ENCODE measurements around the gene PNLIP.

PNLIP gene

DNA sequence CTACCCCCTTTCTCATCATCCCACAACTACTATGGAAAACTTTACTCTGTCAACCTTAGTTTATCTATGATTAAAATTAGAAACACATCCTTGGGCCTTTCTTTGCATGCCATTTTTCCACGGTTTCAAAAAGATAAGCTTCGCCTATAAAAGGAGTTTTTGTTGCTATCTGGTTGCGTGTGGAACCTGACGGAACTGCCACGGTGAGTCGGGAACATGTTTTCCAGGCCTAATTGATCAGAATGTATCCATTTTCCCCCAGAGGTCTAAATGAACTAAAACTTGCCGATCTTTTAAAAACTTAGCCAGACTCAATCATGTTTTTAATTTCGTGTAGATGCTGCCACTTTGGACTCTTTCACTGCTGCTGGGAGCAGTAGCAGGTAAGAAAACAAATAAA lies at the start of gene PNLIP:
Gene PNLIP, plus strand, starts transcription at position 176 of the 400 bp plus-strand sequence. Its CDS starts 162 bp downstream, at position 338.
- Histone ChIP-seq H3K4me1 (ENCODE audit: control insufficient read depth, insufficient read depth, low read length) (no peaks in the 10 kb centered on the region), H3K9ac (ENCODE audit: low read length) (no peak within 1 kb of the TSS), H3K4me3 (ENCODE audit: low read length) (no peak within 1 kb of the TSS), H3K9me3 (ENCODE audit: control insufficient read depth, low read length) (no peaks in the 10 kb centered on the region), H3K36me3 (ENCODE audit: control insufficient read depth, insufficient read depth, low read length, severe bottlenecking) (no peaks in the 10 kb centered on the region), H3K27me3 (replicated peaks; ENCODE audit: control insufficient read depth, insufficient read depth, low read length) (no peaks in the 10 kb centered on the region)
- DNase-seq (ENCODE audit: low read depth), result no peak

DNA sequence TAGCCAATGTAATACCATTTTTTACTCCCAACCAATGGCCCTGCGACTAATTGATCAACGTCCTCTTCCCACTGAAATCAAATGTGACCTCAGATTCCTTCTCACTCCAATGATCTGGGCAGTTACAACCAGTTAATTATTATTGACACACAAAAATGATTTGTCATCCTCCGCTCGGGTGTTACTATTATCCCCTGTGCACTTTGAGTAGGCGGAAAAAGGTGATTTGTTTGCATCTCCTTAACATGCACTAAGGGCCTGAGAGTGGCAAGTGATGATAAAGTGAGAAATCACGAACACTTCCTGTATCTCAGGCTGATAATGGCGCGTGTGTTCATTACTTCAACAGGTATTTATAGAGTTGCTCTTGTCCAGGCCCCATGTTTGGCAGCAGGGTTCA lies 40.9 kb upstream of the PNLIP start:
- Histone ChIP-seq H3K4me1 (ENCODE audit: control insufficient read depth, insufficient read depth, low read length) (no peaks in the 10 kb centered on the region), H3K36me3 (ENCODE audit: control insufficient read depth, insufficient read depth, low read length, severe bottlenecking) (no peaks in the 10 kb centered on the region), H3K4me3 (ENCODE audit: low read length) (no peak overlapping the region), H3K9me3 (ENCODE audit: control insufficient read depth, low read length) (no peaks in the 10 kb centered on the region), H3K27me3 (replicated peaks; ENCODE audit: control insufficient read depth, insufficient read depth, low read length) (no peaks in the 10 kb centered on the region), H3K9ac (ENCODE audit: low read length) (no peak overlapping the region)
- no peak for DNase-seq (ENCODE audit: low read depth)

DNA sequence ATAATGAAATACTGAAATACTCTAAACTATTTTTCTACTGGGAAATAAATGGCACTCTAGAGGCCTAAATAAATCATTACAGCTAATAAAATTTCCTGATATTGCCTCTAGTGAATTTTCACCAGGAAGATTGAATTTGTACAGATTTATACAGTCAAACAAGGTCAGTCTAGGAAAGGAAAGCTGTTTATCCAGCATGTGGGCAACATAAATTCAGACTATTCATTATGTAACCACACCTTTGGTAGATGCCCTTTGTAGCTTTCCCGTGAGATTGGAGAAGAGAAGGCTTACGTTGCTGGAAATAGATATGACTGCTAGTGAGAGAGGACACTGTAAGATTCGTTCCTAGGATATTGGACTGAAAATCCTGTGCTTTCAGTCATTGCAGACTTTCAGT lies 35.2 kb upstream of the PNLIP start:
- no peak overlapping the region for H3K9ac ChIP-seq (ENCODE audit: low read length)
- H3K4me3 ChIP-seq (ENCODE audit: low read length), result no peak overlapping the region
- DNase-seq (ENCODE audit: low read depth), result no peak
- H3K27me3 ChIP-seq (replicated peaks; ENCODE audit: control insufficient read depth, insufficient read depth, low read length), result no peaks in the 10 kb centered on the region
- H3K36me3 ChIP-seq (ENCODE audit: control insufficient read depth, insufficient read depth, low read length, severe bottlenecking), result no peaks in the 10 kb centered on the region
- H3K9me3 ChIP-seq (ENCODE audit: control insufficient read depth, low read length), result no peaks in the 10 kb centered on the region
- no peaks in the 10 kb centered on the region for H3K4me1 ChIP-seq (ENCODE audit: control insufficient read depth, insufficient read depth, low read length)

DNA sequence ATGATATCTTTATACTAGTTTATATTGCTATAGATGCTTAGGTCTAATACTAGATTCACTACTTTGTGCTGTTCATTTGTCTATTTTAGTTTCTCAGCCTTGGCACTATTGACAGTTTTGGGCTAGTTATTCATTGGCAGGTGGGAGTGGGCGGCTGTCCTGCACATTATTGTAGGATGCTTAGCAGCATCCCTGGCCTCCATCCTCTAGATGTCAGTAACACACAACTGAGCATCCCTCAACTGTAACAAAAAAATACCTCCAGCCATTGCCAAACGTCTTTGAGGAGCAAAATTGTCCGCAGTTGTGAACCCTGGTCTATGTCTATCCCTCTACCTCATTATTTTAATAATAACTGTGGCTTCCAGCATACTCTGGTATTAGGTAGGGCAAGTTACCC lies 34.4 kb upstream of the PNLIP start:
- Histone ChIP-seq H3K4me1 (ENCODE audit: control insufficient read depth, insufficient read depth, low read length) (no peaks in the 10 kb centered on the region), H3K27me3 (replicated peaks; ENCODE audit: control insufficient read depth, insufficient read depth, low read length) (no peaks in the 10 kb centered on the region), H3K9me3 (ENCODE audit: control insufficient read depth, low read length) (no peaks in the 10 kb centered on the region), H3K4me3 (ENCODE audit: low read length) (no peak overlapping the region), H3K36me3 (ENCODE audit: control insufficient read depth, insufficient read depth, low read length, severe bottlenecking) (no peaks in the 10 kb centered on the region), H3K9ac (ENCODE audit: low read length) (no peak overlapping the region)
- no peak for DNase-seq (ENCODE audit: low read depth)

DNA sequence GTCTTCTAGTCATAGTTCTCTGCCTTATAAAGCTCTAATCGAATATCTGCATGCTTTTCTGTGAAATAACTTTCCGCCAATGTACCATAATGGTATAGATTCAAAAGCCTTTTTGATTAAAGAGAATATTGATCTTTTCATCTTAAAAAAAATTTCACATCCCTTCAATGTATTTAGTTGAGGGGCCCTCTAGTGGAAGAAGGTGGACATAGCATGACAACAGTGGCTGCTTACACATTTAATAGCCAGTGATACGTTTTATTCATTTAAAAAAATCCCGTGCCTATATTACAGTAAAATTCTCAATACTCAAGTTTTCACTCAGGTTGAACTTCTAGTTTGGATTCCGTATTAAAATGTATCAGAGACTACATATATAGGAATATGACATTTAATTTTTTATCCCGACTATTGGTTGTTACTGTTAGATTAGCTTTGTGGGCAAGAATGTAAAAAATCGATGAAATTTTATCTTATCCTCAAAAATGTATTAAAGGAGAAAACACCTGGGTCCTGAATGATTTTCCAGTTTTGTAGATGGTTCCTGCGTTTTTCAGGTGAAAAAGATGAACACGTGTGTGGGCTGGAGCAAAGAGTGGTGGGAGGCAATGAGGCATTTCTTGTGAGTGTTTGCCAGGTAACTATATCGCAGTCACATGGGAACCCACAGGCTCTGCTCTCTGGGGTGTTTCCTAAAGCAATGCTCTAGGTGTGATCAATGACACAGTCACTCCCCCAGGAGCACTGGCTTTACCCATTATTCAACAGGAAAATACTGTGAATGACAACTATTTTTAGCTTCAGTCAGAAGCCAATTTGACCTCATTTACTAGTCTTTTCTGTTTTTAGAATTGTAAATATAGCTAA lies 24.1 kb upstream of the PNLIP start:
- H3K4me3 ChIP-seq (ENCODE audit: low read length), result no peak overlapping the region
- no peaks in the 10 kb centered on the region for H3K36me3 ChIP-seq (ENCODE audit: control insufficient read depth, insufficient read depth, low read length, severe bottlenecking)
- H3K27me3 ChIP-seq (replicated peaks; ENCODE audit: control insufficient read depth, insufficient read depth, low read length), result peaks cover 17% of the 10 kb centered on the region
- peak; percentile 72 for DNase-seq (ENCODE audit: low read depth)
- no peak overlapping the region for H3K9ac ChIP-seq (ENCODE audit: low read length)
- H3K9me3 ChIP-seq (ENCODE audit: control insufficient read depth, low read length), result no peaks in the 10 kb centered on the region
- H3K4me1 ChIP-seq (ENCODE audit: control insufficient read depth, insufficient read depth, low read length), result no peaks in the 10 kb centered on the region

DNA sequence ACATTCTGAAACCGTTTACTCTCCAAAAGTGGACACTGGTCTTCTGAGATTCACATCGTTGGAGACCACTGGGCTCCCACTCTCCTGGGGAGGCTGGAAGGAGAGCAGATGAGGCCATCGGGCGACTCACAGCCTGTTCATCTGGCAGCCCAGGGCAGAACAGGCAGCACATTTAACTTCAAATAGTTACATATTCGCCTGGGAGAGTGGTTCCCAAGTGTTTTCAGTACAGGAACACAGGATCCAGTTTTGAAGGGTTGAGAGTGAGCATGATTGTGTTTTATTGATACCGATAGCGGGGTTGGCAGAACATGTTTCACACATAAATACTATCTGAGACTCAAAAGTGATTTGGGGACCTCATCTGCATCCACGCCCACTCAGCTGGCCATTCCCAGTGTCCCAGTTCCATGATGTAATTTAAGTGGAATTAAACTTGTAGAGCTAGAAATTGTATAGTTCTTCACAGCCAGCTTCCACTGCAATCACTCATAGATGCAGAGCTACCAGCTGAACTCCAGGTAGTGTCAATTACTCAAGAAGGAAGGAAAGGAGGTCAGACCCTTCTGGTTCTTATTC lies 22.8 kb upstream of the PNLIP start:
- Histone ChIP-seq H3K4me3 (ENCODE audit: low read length) (no peak overlapping the region), H3K9ac (ENCODE audit: low read length) (no peak overlapping the region), H3K4me1 (ENCODE audit: control insufficient read depth, insufficient read depth, low read length) (no peaks in the 10 kb centered on the region), H3K9me3 (ENCODE audit: control insufficient read depth, low read length) (no peaks in the 10 kb centered on the region), H3K27me3 (replicated peaks; ENCODE audit: control insufficient read depth, insufficient read depth, low read length) (peaks cover 17% of the 10 kb centered on the region), H3K36me3 (ENCODE audit: control insufficient read depth, insufficient read depth, low read length, severe bottlenecking) (no peaks in the 10 kb centered on the region)
- DNase-seq (ENCODE audit: low read depth), result no peak

DNA sequence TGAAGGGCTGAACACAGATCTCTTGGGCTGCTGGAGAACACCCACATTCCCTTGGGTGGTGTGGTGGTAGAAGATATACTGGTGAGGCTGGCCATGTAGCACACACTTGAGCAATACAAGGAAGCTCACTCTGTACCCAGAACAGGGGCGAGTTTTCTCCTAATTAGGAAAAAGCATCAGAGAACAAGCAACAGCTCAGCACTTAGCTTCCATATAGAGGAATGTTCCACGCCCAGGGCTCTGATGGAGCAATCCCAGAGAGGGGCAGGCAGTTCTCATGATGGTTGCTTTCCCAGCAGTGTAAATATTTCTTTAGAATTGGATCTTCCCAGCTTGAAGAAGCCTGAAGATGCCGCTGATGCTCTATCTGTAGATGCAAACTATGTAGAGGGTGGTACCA lies 21.0 kb upstream of the PNLIP start:
- Histone ChIP-seq H3K36me3 (ENCODE audit: control insufficient read depth, insufficient read depth, low read length, severe bottlenecking) (no peaks in the 10 kb centered on the region), H3K9me3 (ENCODE audit: control insufficient read depth, low read length) (no peaks in the 10 kb centered on the region), H3K4me1 (ENCODE audit: control insufficient read depth, insufficient read depth, low read length) (no peaks in the 10 kb centered on the region), H3K27me3 (replicated peaks; ENCODE audit: control insufficient read depth, insufficient read depth, low read length) (peaks cover 13% of the 10 kb centered on the region), H3K4me3 (ENCODE audit: low read length) (no peak overlapping the region), H3K9ac (ENCODE audit: low read length) (no peak overlapping the region)
- DNase-seq (ENCODE audit: low read depth), result no peak

DNA sequence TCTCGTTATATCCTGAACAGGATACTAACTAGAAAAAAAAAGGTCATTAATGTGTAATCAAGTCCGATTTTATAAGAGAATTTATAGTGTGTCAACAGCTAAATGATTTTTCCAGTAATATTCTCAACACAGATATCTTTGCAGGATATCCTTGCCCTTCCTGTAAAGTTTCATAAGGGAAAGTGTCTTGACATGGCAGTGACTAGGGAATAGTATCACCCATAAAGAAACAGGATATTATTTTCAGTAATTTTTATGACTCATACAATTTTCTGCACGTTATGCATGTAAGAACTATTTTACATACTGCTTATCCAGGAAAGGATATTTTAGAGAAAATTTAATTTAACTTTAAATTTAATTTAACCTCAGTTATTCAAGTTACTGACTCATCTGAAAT lies 19.5 kb upstream of the PNLIP start:
- H3K9ac ChIP-seq (ENCODE audit: low read length), result no peak overlapping the region
- no peaks in the 10 kb centered on the region for H3K4me1 ChIP-seq (ENCODE audit: control insufficient read depth, insufficient read depth, low read length)
- peaks cover 13% of the 10 kb centered on the region for H3K27me3 ChIP-seq (replicated peaks; ENCODE audit: control insufficient read depth, insufficient read depth, low read length)
- H3K4me3 ChIP-seq (ENCODE audit: low read length), result no peak overlapping the region
- H3K9me3 ChIP-seq (ENCODE audit: control insufficient read depth, low read length), result peaks cover 3% of the 10 kb centered on the region
- H3K36me3 ChIP-seq (ENCODE audit: control insufficient read depth, insufficient read depth, low read length, severe bottlenecking), result no peaks in the 10 kb centered on the region
- DNase-seq (ENCODE audit: low read depth), result no peak

DNA sequence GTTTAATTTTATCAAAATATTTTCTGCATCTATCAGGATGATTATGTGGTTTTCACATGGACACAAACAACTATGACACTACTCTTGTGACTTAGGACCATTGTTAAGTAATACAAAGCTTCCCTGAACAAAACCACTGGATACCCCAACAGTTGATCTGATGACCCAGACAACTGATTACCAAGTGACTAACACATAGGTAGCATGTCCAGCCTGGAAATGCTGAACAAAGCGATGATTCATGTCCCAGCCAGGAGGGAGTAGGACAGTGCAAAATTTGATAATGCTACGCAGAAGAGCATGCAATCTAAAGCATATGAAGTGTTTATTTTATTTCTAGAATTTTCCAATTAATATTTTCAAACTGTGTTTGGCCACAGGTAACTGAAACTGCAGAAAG lies 8.9 kb upstream of the PNLIP start:
- DNase-seq (ENCODE audit: low read depth), result no peak
- Histone ChIP-seq H3K4me3 (ENCODE audit: low read length) (no peak overlapping the region), H3K36me3 (ENCODE audit: control insufficient read depth, insufficient read depth, low read length, severe bottlenecking) (no peaks in the 10 kb centered on the region), H3K9me3 (ENCODE audit: control insufficient read depth, low read length) (peaks cover 17% of the 10 kb centered on the region), H3K27me3 (replicated peaks; ENCODE audit: control insufficient read depth, insufficient read depth, low read length) (peaks cover 3% of the 10 kb centered on the region), H3K9ac (ENCODE audit: low read length) (no peak overlapping the region), H3K4me1 (ENCODE audit: control insufficient read depth, insufficient read depth, low read length) (no peaks in the 10 kb centered on the region)

DNA sequence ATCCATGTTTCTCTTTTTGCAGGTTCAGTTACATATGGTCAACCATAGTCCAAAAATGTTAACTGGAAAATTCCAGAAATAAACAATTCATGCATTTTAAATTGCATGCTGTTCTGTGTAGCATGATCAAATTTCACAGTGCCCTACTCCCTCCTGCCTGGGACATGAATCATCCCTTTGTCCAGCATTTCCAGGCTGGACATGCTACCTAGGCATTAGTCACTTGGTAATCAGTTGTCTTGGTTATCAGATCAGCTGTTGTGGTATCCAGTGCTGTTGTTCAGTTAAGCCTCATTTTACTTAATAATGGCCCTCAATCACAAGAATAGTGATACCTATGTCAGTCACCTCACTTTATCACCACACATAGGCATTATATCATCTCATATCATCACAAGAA lies 7.3 kb upstream of the PNLIP start:
- Histone ChIP-seq H3K9ac (ENCODE audit: low read length) (no peak overlapping the region), H3K9me3 (ENCODE audit: control insufficient read depth, low read length) (peaks cover 17% of the 10 kb centered on the region), H3K36me3 (ENCODE audit: control insufficient read depth, insufficient read depth, low read length, severe bottlenecking) (no peaks in the 10 kb centered on the region)

DNA sequence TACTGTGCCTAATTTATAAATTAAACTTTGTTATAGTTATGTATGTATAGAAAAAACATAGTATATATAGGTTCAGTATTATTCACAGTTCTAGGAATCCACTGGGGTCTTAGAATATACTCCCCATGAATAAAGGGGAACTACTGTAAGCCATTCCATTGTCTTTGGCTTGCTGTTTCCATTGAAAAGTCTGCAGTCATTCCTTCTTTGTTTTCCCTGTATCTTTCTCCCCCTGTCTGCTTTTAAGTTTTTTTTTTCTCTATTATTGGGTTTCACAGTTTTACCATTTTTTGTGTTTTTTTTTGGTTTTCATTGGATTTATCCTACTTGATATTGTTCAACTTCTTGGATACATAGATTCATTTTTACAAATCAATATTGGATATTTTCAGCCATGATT lies 6.7 kb upstream of the PNLIP start:
- H3K27me3 ChIP-seq (replicated peaks; ENCODE audit: control insufficient read depth, insufficient read depth, low read length), result no peaks in the 10 kb centered on the region

More for the DNA sequence above, 7.3 kb upstream of the PNLIP start:
- H3K27me3 ChIP-seq (replicated peaks; ENCODE audit: control insufficient read depth, insufficient read depth, low read length), result no peaks in the 10 kb centered on the region
- no peak overlapping the region for H3K4me3 ChIP-seq (ENCODE audit: low read length)
- no peaks in the 10 kb centered on the region for H3K4me1 ChIP-seq (ENCODE audit: control insufficient read depth, insufficient read depth, low read length)
- peak; percentile 1 for DNase-seq (ENCODE audit: low read depth)

More for the DNA sequence above, 6.7 kb upstream of the PNLIP start:
- no peak overlapping the region for H3K9ac ChIP-seq (ENCODE audit: low read length)
- H3K9me3 ChIP-seq (ENCODE audit: control insufficient read depth, low read length), result peaks cover 17% of the 10 kb centered on the region
- no peaks in the 10 kb centered on the region for H3K4me1 ChIP-seq (ENCODE audit: control insufficient read depth, insufficient read depth, low read length)
- no peaks in the 10 kb centered on the region for H3K36me3 ChIP-seq (ENCODE audit: control insufficient read depth, insufficient read depth, low read length, severe bottlenecking)
- no peak for DNase-seq (ENCODE audit: low read depth)
- no peak overlapping the region for H3K4me3 ChIP-seq (ENCODE audit: low read length)
